Caco-2 (cell line): ENCODE results near the gene LMO7. TPM values are rescaled to one million over a fixed set of nuclear protein-coding genes. Genes with fewer than 3 reads are reported as not detected.

Experiments used
- BruUV-seq: library from RNA; stranded (reverse); fragments of 400-500 nt; replicated peaks from 2 replicates; lab custom pipeline; 2021; lab: Mats Ljungman, UMichigan
- CTCF ChIA-PET: fragments of 300-600 bp; sonication (Branson Sonifier 250); formaldehyde crosslinking; loops from one replicate; lab custom pipeline; 2022; ENCODE audit warnings: antibody characterized with exemption; lab: Charles Lee
- POLR2A ChIA-PET: fragments of 300-600 bp; sonication (Branson Sonifier 250); formaldehyde crosslinking; loops from one replicate; lab custom pipeline; 2022; ENCODE audit warnings: antibody characterized with exemption; lab: Charles Lee
- DNase-seq, 2 experiments: peaks; one replicate each; pipeline versions ENCODE4 v3.0.0 to v3.0.0-alpha.2; 2020 to 2022
- H3K27me3 ChIP-seq: replicated peaks from 2 replicates; pipeline ENCODE4 v1.6.0; 2011; ENCODE audit warnings: low read length; ENCODE audit not compliant: control insufficient read depth, insufficient read depth
- H3K36me3 ChIP-seq: 2 replicates; pipeline ENCODE4 v1.5.1; 2011; ENCODE audit warnings: low read length; ENCODE audit not compliant: control insufficient read depth, insufficient read depth
- H3K4me1 ChIP-seq: fragments of 250-450 bp; sonication (Bioruptor Pico); 2 replicates; pipeline ENCODE4 v1.5.1; 2020; ENCODE audit warnings: mild to moderate bottlenecking
- H3K4me3 ChIP-seq: 2 replicates; pipeline ENCODE4 v1.5.1; 2011; ENCODE audit warnings: low read depth, mild to moderate bottlenecking, control low read depth, low read length
- H3K9me3 ChIP-seq: fragments of 250-450 bp; sonication (Bioruptor Pico); 2 replicates; pipeline ENCODE4 v1.5.1; 2020; ENCODE audit warnings: mild to moderate bottlenecking, moderate library complexity
- H3K27ac Mint-ChIP-seq: one replicate; pipeline ENCODE4 v1.8.0; 2022; ENCODE audit warnings: mixed read lengths; ENCODE audit not compliant: unreplicated experiment
- H3K27me3 Mint-ChIP-seq: one replicate; pipeline ENCODE4 v1.8.0; 2022; ENCODE audit warnings: mixed read lengths; ENCODE audit not compliant: insufficient read depth, unreplicated experiment
- H3K36me3 Mint-ChIP-seq: one replicate; pipeline ENCODE4 v1.8.0; 2022; ENCODE audit warnings: mild to moderate bottlenecking, mixed read lengths; ENCODE audit not compliant: insufficient read depth, unreplicated experiment
- H3K4me1 Mint-ChIP-seq: one replicate; pipeline ENCODE4 v1.8.0; 2022; ENCODE audit warnings: low read depth, mixed read lengths; ENCODE audit not compliant: unreplicated experiment
- H3K4me3 Mint-ChIP-seq: one replicate; pipeline ENCODE4 v1.8.0; 2022; ENCODE audit warnings: mild to moderate bottlenecking, moderate library complexity, mixed read lengths; ENCODE audit not compliant: unreplicated experiment
- H3K9me3 Mint-ChIP-seq: one replicate; pipeline ENCODE4 v1.8.0; 2022; ENCODE audit warnings: mixed read lengths; ENCODE audit not compliant: unreplicated experiment
- intact Hi-C: fragments of 100-400 bp; cut with micrococcal nuclease; formaldehyde crosslinking; loops from one replicate; pipeline ENCODE4 v1.10.0; 2022; ENCODE audit not compliant: unreplicated experiment
- total RNA-seq: library from RNA; stranded (reverse); gene quantifications from 2 replicates; pipeline ENCODE4 v1.2.3, GENCODE V29; 2022
- TF ChIP-seq, protein P1 (sequence below), 2 experiments: fragments of 200-600 bp in 1 of 2; IDR thresholded peaks; 1 replicate in 1 of 2; 2 replicates in 1 of 2; pipeline versions ENCODE4 v1.5.1 to v1.8.0; 2011 to 2022; ENCODE audit warnings: antibody characterized with exemption in 1 of 2, control low read depth in 1 of 2, inconsistent platforms in 1 of 2, low read depth in 1 of 2, low read length in 1 of 2, mild to moderate bottlenecking in 1 of 2, moderate library complexity in 1 of 2; ENCODE audit not compliant: insufficient read depth in 1 of 2, severe bottlenecking in 1 of 2, unreplicated experiment in 1 of 2

The LMO7 gene
- total RNA-seq, 1 experiment from 2014 or later = 209 TPM

DNA sequence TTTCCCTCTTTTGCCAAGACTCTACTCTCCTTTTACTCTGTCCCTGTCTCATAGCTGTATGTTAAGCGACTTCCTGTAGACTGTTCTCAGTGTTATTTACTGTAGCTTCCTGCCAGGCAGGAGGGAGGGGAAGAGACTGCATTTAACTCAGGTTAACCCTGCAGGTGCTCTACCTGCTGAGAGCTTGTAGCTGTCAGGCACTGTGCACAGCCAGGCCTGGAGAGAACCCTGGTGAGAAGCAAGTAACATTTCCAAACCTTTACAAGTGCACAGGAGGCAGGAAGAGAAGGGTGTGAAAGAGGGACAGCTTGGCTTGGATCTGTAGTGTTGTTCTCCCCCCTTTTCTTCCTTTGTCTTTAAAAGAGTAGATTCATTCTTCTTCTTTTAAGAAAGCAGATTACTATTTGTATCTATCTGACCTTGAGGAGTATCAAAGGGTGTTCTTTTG is 167.1 kb downstream of the LMO7 start:
- TF ChIP-seq, protein P1, sequence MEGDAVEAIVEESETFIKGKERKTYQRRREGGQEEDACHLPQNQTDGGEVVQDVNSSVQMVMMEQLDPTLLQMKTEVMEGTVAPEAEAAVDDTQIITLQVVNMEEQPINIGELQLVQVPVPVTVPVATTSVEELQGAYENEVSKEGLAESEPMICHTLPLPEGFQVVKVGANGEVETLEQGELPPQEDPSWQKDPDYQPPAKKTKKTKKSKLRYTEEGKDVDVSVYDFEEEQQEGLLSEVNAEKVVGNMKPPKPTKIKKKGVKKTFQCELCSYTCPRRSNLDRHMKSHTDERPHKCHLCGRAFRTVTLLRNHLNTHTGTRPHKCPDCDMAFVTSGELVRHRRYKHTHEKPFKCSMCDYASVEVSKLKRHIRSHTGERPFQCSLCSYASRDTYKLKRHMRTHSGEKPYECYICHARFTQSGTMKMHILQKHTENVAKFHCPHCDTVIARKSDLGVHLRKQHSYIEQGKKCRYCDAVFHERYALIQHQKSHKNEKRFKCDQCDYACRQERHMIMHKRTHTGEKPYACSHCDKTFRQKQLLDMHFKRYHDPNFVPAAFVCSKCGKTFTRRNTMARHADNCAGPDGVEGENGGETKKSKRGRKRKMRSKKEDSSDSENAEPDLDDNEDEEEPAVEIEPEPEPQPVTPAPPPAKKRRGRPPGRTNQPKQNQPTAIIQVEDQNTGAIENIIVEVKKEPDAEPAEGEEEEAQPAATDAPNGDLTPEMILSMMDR (IDR thresholded peaks at IDR 0.05; ENCODE audit: insufficient read depth in 1 of 2, low read depth in 1 of 2, low read length in 1 of 2, severe bottlenecking in 1 of 2, unreplicated experiment in 1 of 2) = no peak
- no peak for DNase-seq
- H3K4me1 Mint-ChIP-seq = peaks cover 41% of the 10 kb centered on the region

DNA sequence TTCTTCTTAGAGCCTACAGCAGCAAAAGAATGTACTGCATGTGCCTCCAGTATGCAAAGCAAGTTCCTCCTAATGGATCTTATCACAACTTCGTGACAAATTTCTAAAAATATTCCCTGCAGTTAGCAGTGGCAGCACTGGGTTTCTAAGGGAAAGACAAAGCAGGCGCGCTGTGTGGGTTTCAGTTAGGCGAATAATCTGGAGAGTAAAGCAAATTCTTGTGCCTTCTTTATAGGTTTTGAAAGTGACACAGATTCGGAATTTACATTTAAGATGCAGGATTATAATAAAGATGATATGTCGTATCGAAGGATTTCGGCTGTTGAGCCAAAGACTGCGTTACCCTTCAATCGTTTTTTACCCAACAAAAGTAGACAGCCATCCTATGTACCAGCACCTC is 167.9 kb downstream of the LMO7 start:
- POLR2A ChIA-PET = no interaction called here
- no peaks in the 10 kb centered on the region for H3K9me3 Mint-ChIP-seq
- no peaks in the 10 kb centered on the region for H3K27me3 ChIP-seq
- H3K36me3 ChIP-seq = peaks cover 4% of the 10 kb centered on the region; the same call in 1 of the 2 replicates
- H3K36me3 Mint-ChIP-seq = peaks cover 100% of the 10 kb centered on the region
- no peak overlapping the region for H3K27ac Mint-ChIP-seq
- no peak overlapping the region for H3K4me3 Mint-ChIP-seq
- no peaks in the 10 kb centered on the region for H3K9me3 ChIP-seq
- TF ChIP-seq, protein P1 (IDR thresholded peaks at IDR 0.05; ENCODE audit: insufficient read depth in 1 of 2, low read depth in 1 of 2, low read length in 1 of 2, severe bottlenecking in 1 of 2, unreplicated experiment in 1 of 2) = no peak
- intact Hi-C loops = no loop called here
- no peaks in the 10 kb centered on the region for H3K4me1 ChIP-seq
- no peaks in the 10 kb centered on the region for H3K27me3 Mint-ChIP-seq
- H3K4me1 Mint-ChIP-seq = peaks cover 41% of the 10 kb centered on the region
- H3K4me3 ChIP-seq = no peak overlapping the region
- no peak for DNase-seq
- BruUV-seq = no TSS peak
- CTCF ChIA-PET = interaction anchor here (0.6 kb wide), 1 partner anchor 78 kb away, joined by 6 read pairs; no protein-coding TSS in a partner anchor

More for the DNA sequence above, 167.1 kb downstream of the LMO7 start:
- Histone ChIP-seq H3K36me3 (peaks cover 4% of the 10 kb centered on the region), H3K4me1 (peaks cover 8% of the 10 kb centered on the region), H3K9me3 (no peaks in the 10 kb centered on the region), H3K4me3 (no peak overlapping the region), H3K27me3 (no peaks in the 10 kb centered on the region)
- ChIA-PET CTCF (interaction anchor here (1.1 kb wide), 1 partner anchor 107 kb away, joined by 3 read pairs; no protein-coding TSS in a partner anchor), POLR2A (interaction anchor here (0.6 to 0.9 kb wide), 2 partner anchors 11 to 119 kb away, joined by 3 read pairs; no protein-coding TSS in a partner anchor)
- Mint-ChIP-seq H3K9me3 (no peaks in the 10 kb centered on the region), H3K27ac (peak overlapping the region; percentile 64), H3K27me3 (no peaks in the 10 kb centered on the region), H3K36me3 (peaks cover 100% of the 10 kb centered on the region), H3K4me3 (no peak overlapping the region)
- intact Hi-C loops = no loop called here
- no TSS peak for BruUV-seq

DNA sequence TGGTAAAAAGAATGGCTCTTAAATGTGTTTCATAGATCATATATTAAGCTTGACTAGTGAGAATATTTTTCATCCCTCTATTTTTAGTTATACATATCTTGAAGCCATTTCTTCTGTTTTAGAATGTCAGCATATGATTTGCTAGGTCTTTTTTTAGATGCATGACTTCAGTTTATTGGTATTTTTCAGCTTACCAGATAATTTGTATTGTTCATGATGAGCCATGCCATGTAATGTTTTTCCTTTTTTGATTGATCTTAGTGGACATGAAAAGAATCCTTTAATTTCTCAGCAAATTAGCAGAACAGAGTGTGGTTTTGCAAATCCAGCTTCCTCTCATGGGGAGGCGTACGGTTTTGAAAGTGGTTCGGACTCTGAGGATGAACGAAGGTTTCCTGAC is 168.5 kb downstream of the LMO7 start:
- no peaks in the 10 kb centered on the region for H3K4me1 ChIP-seq
- H3K9me3 ChIP-seq = no peaks in the 10 kb centered on the region
- intact Hi-C loops = no loop called here
- no TSS peak for BruUV-seq
- H3K9me3 Mint-ChIP-seq = no peaks in the 10 kb centered on the region
- H3K4me3 ChIP-seq = no peak overlapping the region
- DNase-seq = no peak
- H3K27ac Mint-ChIP-seq = no peak overlapping the region
- peaks cover 97% of the 10 kb centered on the region for H3K36me3 Mint-ChIP-seq
- H3K36me3 ChIP-seq = peaks cover 4% of the 10 kb centered on the region; the same call in 1 of the 2 replicates
- ChIA-PET CTCF (interaction anchor here (0.6 kb wide), 1 partner anchor 79 kb away, joined by 6 read pairs; no protein-coding TSS in a partner anchor), POLR2A (no interaction called here)
- no peaks in the 10 kb centered on the region for H3K27me3 ChIP-seq
- no peak overlapping the region for H3K4me3 Mint-ChIP-seq
- H3K27me3 Mint-ChIP-seq = no peaks in the 10 kb centered on the region
- H3K4me1 Mint-ChIP-seq = peaks cover 41% of the 10 kb centered on the region
- TF ChIP-seq, protein P1 (IDR thresholded peaks at IDR 0.05; ENCODE audit: insufficient read depth in 1 of 2, low read depth in 1 of 2, low read length in 1 of 2, severe bottlenecking in 1 of 2, unreplicated experiment in 1 of 2) = no peak
